HG03175 (cell line): Measurements from ENCODE around the gene FBXO15.

Experiments used
- ATAC-seq: cut with Tn5 transposase; IDR thresholded peaks from one replicate; pipeline ENCODE4 v1.9.1; 2021; ENCODE audit warnings: mild to moderate bottlenecking, moderate library complexity; ENCODE audit not compliant: unreplicated experiment

The FBXO15 gene

GRCh38 chr18:74153793-74154192 is 6.2 kb upstream of the FBXO15 start:
- no peak for ATAC-seq

- ATAC-seq, result no peak
Observed at GRCh38 chr18:74153377-74153776, 5.7 kb upstream of the FBXO15 start.

- ATAC-seq, result no peak
Observed at GRCh38 chr18:74152857-74153256, 5.2 kb upstream of the FBXO15 start.

GRCh38 chr18:74152270-74152669 is 4.6 kb upstream of the FBXO15 start:
- no peak for ATAC-seq

GRCh38 chr18:74149878-74150277 is 2.2 kb upstream of the FBXO15 start:
- ATAC-seq, result no peak

GRCh38 chr18:74148543-74149070 is 973 bp upstream of the FBXO15 start:
- ATAC-seq, result no peak

- no peak for ATAC-seq
Observed at GRCh38 chr18:74147491-74147778, 199 bp downstream of the FBXO15 start.

- ATAC-seq, result no peak
Observed at GRCh38 chr18:74146756-74147155, 878 bp downstream of the FBXO15 start.

GRCh38 chr18:74142252-74142651 is 5.4 kb downstream of the FBXO15 start:
- no peak for ATAC-seq

- no peak for ATAC-seq
Observed at GRCh38 chr18:74141667-74142066, 6.0 kb downstream of the FBXO15 start.

GRCh38 chr18:74140582-74140981 is 7.1 kb downstream of the FBXO15 start:
- no peak for ATAC-seq

- no peak for ATAC-seq
Observed at GRCh38 chr18:74139888-74140287, 7.7 kb downstream of the FBXO15 start.

GRCh38 chr18:74139411-74139810 is 8.2 kb downstream of the FBXO15 start:
- no peak for ATAC-seq

GRCh38 chr18:74137920-74138538 is 9.6 kb downstream of the FBXO15 start:
- no peak for ATAC-seq

- no peak for ATAC-seq
Observed at GRCh38 chr18:74132201-74132600, 15.4 kb downstream of the FBXO15 start.

- no peak for ATAC-seq
Observed at GRCh38 chr18:74131124-74131523, 16.5 kb downstream of the FBXO15 start.

- ATAC-seq, result no peak
Observed at GRCh38 chr18:74128159-74128558, 19.5 kb downstream of the FBXO15 start.

- ATAC-seq, result no peak
Observed at GRCh38 chr18:74126684-74127655, 20.7 kb downstream of the FBXO15 start.

GRCh38 chr18:74124642-74125041 is 23.0 kb downstream of the FBXO15 start:
- ATAC-seq, result no peak

- ATAC-seq, result no peak
Observed at GRCh38 chr18:74123200-74123599, 24.4 kb downstream of the FBXO15 start.

GRCh38 chr18:74116633-74117554 is 30.7 kb downstream of the FBXO15 start:
- no peak for ATAC-seq
